Trophoblast cell (in vitro differentiated cells and primary cell): ENCODE data around the gene CC2D2A.

ENCODE experiments used
- DNase-seq, 2 donors: peaks; one replicate each; pipeline ENCODE4 v3.0.0-alpha.2; 2016
- H2AFZ ChIP-seq: 2 replicates; pipeline ENCODE4 v1.6.1; 2013; ENCODE audit warnings: low read length, moderate library complexity, mild to moderate bottlenecking; ENCODE audit not compliant: insufficient read depth, poor library complexity
- H2AK5ac ChIP-seq: 2 replicates; pipeline ENCODE4 v1.6.1; 2013; ENCODE audit warnings: mild to moderate bottlenecking, low read length
- H2BK120ac ChIP-seq: 2 replicates; pipeline ENCODE4 v1.6.1; 2013; ENCODE audit warnings: low read length, mild to moderate bottlenecking, moderate library complexity; ENCODE audit not compliant: insufficient read depth, poor library complexity
- H2BK12ac ChIP-seq: 2 replicates; pipeline ENCODE4 v1.6.1; 2013; ENCODE audit warnings: mild to moderate bottlenecking, low read length, moderate library complexity
- H2BK5ac ChIP-seq: 2 replicates; pipeline ENCODE4 v1.6.1; 2013; ENCODE audit warnings: low read length, low read depth, moderate library complexity, mild to moderate bottlenecking; ENCODE audit not compliant: poor library complexity
- H3K14ac ChIP-seq: 2 replicates; pipeline ENCODE4 v1.6.1; 2013; ENCODE audit warnings: mild to moderate bottlenecking, low read length
- H3K18ac ChIP-seq: 2 replicates; pipeline ENCODE4 v1.6.1; 2013; ENCODE audit warnings: mild to moderate bottlenecking, low read length
- H3K23ac ChIP-seq: 2 replicates; pipeline ENCODE4 v1.6.1; 2013; ENCODE audit warnings: low read length
- H3K27ac ChIP-seq: 2 replicates; pipeline ENCODE4 v1.5.1; 2013; ENCODE audit warnings: low read depth, mild to moderate bottlenecking, inconsistent platforms, low read length, moderate library complexity
- H3K27me3 ChIP-seq: 2 replicates; pipeline ENCODE4 v1.6.1; 2013; ENCODE audit warnings: inconsistent platforms, mild to moderate bottlenecking, low read length, moderate library complexity; ENCODE audit not compliant: insufficient read depth
- H3K36me3 ChIP-seq, 2 experiments: 1 replicate in 1 of 2; 2 replicates in 1 of 2; pipeline ENCODE4 v1.6.1; 2013; ENCODE audit warnings: low read length in 2 of 2, mild to moderate bottlenecking in 2 of 2, moderate library complexity in 1 of 2; ENCODE audit not compliant: insufficient read depth in 2 of 2, control insufficient read depth in 1 of 2
- H3K4ac ChIP-seq: 2 replicates; pipeline ENCODE4 v1.6.1; 2013; ENCODE audit warnings: low read depth, mild to moderate bottlenecking, low read length, moderate library complexity
- H3K4me1 ChIP-seq, 2 experiments: 1 replicate in 1 of 2; 2 replicates in 1 of 2; pipeline ENCODE4 v1.6.1; 2013; ENCODE audit warnings: low read length in 2 of 2, mild to moderate bottlenecking in 2 of 2, moderate library complexity in 1 of 2; ENCODE audit not compliant: insufficient read depth in 2 of 2, control insufficient read depth in 1 of 2
- H3K4me2 ChIP-seq: 2 replicates; pipeline ENCODE4 v1.6.1; 2013; ENCODE audit warnings: inconsistent platforms, mild to moderate bottlenecking, low read length, moderate library complexity
- H3K4me3 ChIP-seq: 2 replicates; pipeline ENCODE4 v1.5.1; 2013; ENCODE audit warnings: mild to moderate bottlenecking, low read depth, low read length, inconsistent platforms
- H3K79me1 ChIP-seq: one replicate; pipeline ENCODE4 v1.6.1; 2013; ENCODE audit warnings: low read length
- H3K79me2 ChIP-seq: 2 replicates; pipeline ENCODE4 v1.6.1; 2013; ENCODE audit warnings: low read length, mild to moderate bottlenecking; ENCODE audit not compliant: control insufficient read depth, insufficient read depth, poor library complexity
- H3K9ac ChIP-seq: 2 replicates; pipeline ENCODE4 v1.6.1; 2013; ENCODE audit warnings: mild to moderate bottlenecking, low read length
- H3K9me3 ChIP-seq: 2 replicates; pipeline ENCODE4 v1.6.1; 2013; ENCODE audit warnings: low read depth, mild to moderate bottlenecking, control low read depth, inconsistent platforms, low read length; ENCODE audit not compliant: insufficient read depth
- H4K12ac ChIP-seq: 2 replicates; pipeline ENCODE4 v1.6.1; 2013; ENCODE audit warnings: low read depth, mild to moderate bottlenecking, low read length, moderate library complexity
- H4K8ac ChIP-seq: 2 replicates; pipeline ENCODE4 v1.6.1; 2013; ENCODE audit warnings: low read depth, mild to moderate bottlenecking, low read length, moderate library complexity
- H4K91ac ChIP-seq: one replicate; pipeline ENCODE4 v1.6.1; 2013; ENCODE audit warnings: low read depth, mild to moderate bottlenecking, low read length, moderate library complexity
- WGBS: extraction: QIAGEN DNeasy Blood & Tissue Kit; methylation state at CpG from one replicate; pipeline ENCODE4 v1.1.7; 2013; ENCODE audit warnings: missing lambda C conversion rate; ENCODE audit not compliant: insufficient read length, insufficient coverage; ENCODE audit errors: extremely low coverage; 5-methylcytosine and 5-hydroxymethylcytosine counted together

The CC2D2A gene

DNA sequence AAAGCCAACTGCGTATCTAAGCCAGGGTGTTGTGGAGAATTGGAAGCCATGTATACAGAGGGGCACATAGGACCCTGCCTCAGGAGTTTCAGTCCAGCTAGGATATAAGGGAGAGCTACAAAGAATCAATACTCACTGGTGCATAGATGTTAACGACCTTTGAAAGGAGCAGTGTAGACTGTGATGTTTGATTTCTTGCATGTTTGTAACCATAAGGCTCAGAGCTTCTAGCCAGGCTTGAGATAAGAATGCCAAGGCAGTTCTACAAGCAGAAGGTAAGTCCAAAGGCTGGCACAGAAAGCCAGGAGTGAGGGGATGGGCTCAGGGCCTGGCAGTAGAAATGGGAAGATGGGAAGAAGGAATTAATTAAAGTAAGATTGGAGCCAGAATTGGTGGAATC is 75.7 kb downstream of the CC2D2A start:
- Histone ChIP-seq H3K23ac (no peak overlapping the region), H3K18ac (no peak overlapping the region), H3K4me3 (no peak overlapping the region), H3K4me2 (no peak overlapping the region), H3K9me3 (no peaks in the 10 kb centered on the region), H3K27ac (no peak overlapping the region), H3K79me2 (no peaks in the 10 kb centered on the region), H2BK5ac (no peak overlapping the region), H2AFZ (no peak overlapping the region), H2AK5ac (no peak overlapping the region), H4K12ac (no peak overlapping the region), H4K8ac (no peak overlapping the region), H3K4ac (no peak overlapping the region), H3K79me1 (no peaks in the 10 kb centered on the region), H3K36me3 (no peaks in the 10 kb centered on the region), H3K27me3 (no peaks in the 10 kb centered on the region), H3K9ac (no peak overlapping the region), H4K91ac (no peak overlapping the region), H2BK12ac (no peak overlapping the region), H2BK120ac (no peak overlapping the region), H3K14ac (no peak overlapping the region), H3K4me1 (no peaks in the 10 kb centered on the region)
- no peak for DNase-seq
- WGBS, result no CpG with 5 or more reads among the region's 2 CpGs

DNA sequence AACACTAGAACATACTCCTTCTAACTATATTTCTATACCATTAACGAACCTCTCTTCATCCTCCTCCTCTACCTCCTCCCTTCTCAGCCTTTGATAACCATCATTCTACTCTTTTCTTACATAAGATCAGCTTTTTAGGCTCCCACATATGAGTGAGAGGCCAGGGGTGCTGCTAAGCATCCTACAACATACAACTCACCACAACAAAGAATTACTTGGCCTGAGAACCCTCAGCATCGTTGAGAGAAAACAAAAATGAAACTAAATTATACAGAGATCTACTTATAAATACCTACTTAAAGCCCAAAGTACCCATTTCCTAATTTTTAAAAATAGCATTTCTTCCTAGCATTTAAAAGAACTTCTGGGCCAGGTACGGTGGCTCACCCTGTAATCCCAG is 77.7 kb downstream of the CC2D2A start:
- Histone ChIP-seq H3K36me3 (no peaks in the 10 kb centered on the region), H2AFZ (no peak overlapping the region), H3K4me3 (no peak overlapping the region), H3K18ac (no peak overlapping the region), H3K4me2 (no peak overlapping the region), H3K9me3 (no peaks in the 10 kb centered on the region), H2AK5ac (no peak overlapping the region), H3K27me3 (no peaks in the 10 kb centered on the region), H4K12ac (no peak overlapping the region), H3K23ac (no peak overlapping the region), H3K4ac (no peak overlapping the region), H4K91ac (no peak overlapping the region), H3K79me1 (no peaks in the 10 kb centered on the region), H3K4me1 (no peaks in the 10 kb centered on the region), H3K9ac (no peak overlapping the region), H2BK12ac (no peak overlapping the region), H2BK120ac (no peak overlapping the region), H3K79me2 (no peaks in the 10 kb centered on the region), H3K14ac (no peak overlapping the region), H2BK5ac (no peak overlapping the region), H4K8ac (no peak overlapping the region), H3K27ac (no peak overlapping the region)
- 100% methylated on average over 1 of the region's 3 CpGs for WGBS
- no peak for DNase-seq

DNA sequence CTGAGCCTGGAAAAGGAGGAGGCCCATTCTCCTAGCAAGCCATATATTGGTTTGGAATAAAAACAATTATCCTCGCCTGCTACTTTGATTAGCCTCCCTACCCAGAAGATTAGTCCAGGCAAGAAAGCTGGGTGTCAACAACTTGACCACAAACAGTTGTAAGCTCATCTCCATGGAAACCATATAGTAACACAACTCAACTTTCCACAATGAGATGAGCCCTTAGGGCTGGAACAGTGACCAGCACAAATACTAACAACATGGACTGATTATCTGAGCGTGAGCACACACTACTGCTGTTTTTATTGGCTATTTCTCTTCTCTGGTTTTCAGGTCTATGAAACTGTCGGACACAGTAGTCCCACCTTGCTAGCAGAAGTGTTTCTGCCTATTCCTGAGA is 80.8 kb downstream of the CC2D2A start:
- Histone ChIP-seq H2AFZ (no peak overlapping the region), H4K12ac (no peak overlapping the region), H3K79me2 (no peaks in the 10 kb centered on the region), H3K36me3 (no peaks in the 10 kb centered on the region), H3K23ac (no peak overlapping the region), H2BK120ac (no peak overlapping the region), H4K91ac (no peak overlapping the region), H2BK5ac (no peak overlapping the region), H3K14ac (no peak overlapping the region), H3K9me3 (no peaks in the 10 kb centered on the region), H2AK5ac (no peak overlapping the region), H4K8ac (no peak overlapping the region), H3K4me2 (no peak overlapping the region), H3K18ac (no peak overlapping the region), H3K27me3 (no peaks in the 10 kb centered on the region), H3K4me3 (no peak overlapping the region), H3K4me1 (no peaks in the 10 kb centered on the region), H3K27ac (no peak overlapping the region), H3K9ac (no peak overlapping the region), H3K79me1 (no peaks in the 10 kb centered on the region), H2BK12ac (no peak overlapping the region), H3K4ac (no peak overlapping the region)
- WGBS, result no CpG with 5 or more reads among the region's 3 CpGs
- DNase-seq, result no peak

DNA sequence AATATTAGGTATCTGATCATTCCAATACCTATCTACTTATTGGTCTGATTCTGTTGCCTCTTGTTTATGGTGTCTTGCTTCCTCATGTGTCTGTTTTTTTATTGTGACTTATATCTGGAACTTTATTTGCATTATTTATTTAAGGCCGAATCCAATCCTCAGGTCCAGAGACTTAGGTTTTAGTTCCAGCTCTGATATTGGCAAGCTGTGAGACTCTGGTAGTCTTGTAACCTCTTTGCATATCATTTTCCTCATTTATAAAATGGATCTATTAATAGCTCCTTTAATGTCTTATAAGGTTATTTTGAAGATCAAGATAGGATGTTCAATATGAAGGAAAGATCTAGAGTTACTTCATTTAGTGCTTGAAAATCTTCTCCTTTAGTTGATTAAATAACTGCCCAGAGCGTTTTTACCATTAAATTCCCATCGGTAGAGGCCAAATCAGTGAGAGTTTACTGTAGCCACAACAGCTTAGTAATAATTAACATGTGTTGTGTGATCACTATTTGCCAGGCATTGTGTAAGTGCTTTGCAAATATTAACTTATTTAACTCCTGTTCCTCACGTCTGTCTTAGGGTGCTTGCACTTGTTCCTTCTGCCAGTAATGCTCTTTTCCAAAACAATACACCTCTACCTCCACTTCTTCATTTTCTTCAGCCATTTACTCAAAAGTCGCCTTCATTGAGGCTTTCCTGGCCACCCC is 82.2 kb downstream of the CC2D2A start:
- H4K8ac ChIP-seq, result no peak overlapping the region
- H2AFZ ChIP-seq, result no peak overlapping the region
- H3K14ac ChIP-seq, result no peak overlapping the region
- H2AK5ac ChIP-seq, result no peak overlapping the region
- no CpG with 5 or more reads among the region's 5 CpGs for WGBS
- no peaks in the 10 kb centered on the region for H3K79me1 ChIP-seq
- DNase-seq, result no peak
- H2BK5ac ChIP-seq, result no peak overlapping the region
- H4K12ac ChIP-seq, result no peak overlapping the region
- H3K27ac ChIP-seq, result no peak overlapping the region
- no peaks in the 10 kb centered on the region for H3K79me2 ChIP-seq
- no peak overlapping the region for H4K91ac ChIP-seq
- H3K9me3 ChIP-seq, result no peaks in the 10 kb centered on the region
- no peaks in the 10 kb centered on the region for H3K4me1 ChIP-seq
- no peak overlapping the region for H3K18ac ChIP-seq
- peaks cover 0 to 2% of the 10 kb centered on the region in 2 experiments for H3K36me3 ChIP-seq
- no peak overlapping the region for H3K9ac ChIP-seq
- no peak overlapping the region for H3K4ac ChIP-seq
- no peaks in the 10 kb centered on the region for H3K27me3 ChIP-seq
- no peak overlapping the region for H3K4me3 ChIP-seq
- H2BK12ac ChIP-seq, result no peak overlapping the region
- H2BK120ac ChIP-seq, result no peak overlapping the region
- H3K23ac ChIP-seq, result no peak overlapping the region
- H3K4me2 ChIP-seq, result no peak overlapping the region
